ENCODE results near the gene FDCSP. TPM values are rescaled to one million over a fixed set of nuclear protein-coding genes. Genes with fewer than 3 reads are reported as not detected.

Gene FDCSP
- total and polyA plus RNA-seq, 9 of the 15 experiments (the other 6 are each of a cell fraction or from before 2014, with no cell fraction given), result not detected

- TF ChIP-seq MGA (IDR thresholded peaks at IDR 0.05), result no peak
- no peak for TF ChIP-seq ZNF184 (CRISPR knock-in tag; IDR thresholded peaks at IDR 0.05)
- TF ChIP-seq RBM39 (optimal IDR thresholded peaks at IDR 0.05; ENCODE audit: low read depth, low read length), result no peak
- no peak for TF ChIP-seq MAFK (IDR thresholded peaks at IDR 0.05; ENCODE audit: low read length)
- no peak for TF ChIP-seq EP400 (IDR thresholded peaks at IDR 0.05)
- no peak for TF ChIP-seq TEAD2 (tag; IDR thresholded peaks at IDR 0.05)
Measured at GRCh38 chr4:70191647-70192046, 34.3 kb upstream of the FDCSP start (continued).

All from K562 (cell line).